GM21447 (cell line): Measurements from ENCODE around the gene TSPAN3.

Experiments used
- ATAC-seq: cut with Tn5 transposase; IDR thresholded peaks from one replicate; pipeline ENCODE4 v1.9.1; 2021; ENCODE audit not compliant: unreplicated experiment

Gene TSPAN3

DNA sequence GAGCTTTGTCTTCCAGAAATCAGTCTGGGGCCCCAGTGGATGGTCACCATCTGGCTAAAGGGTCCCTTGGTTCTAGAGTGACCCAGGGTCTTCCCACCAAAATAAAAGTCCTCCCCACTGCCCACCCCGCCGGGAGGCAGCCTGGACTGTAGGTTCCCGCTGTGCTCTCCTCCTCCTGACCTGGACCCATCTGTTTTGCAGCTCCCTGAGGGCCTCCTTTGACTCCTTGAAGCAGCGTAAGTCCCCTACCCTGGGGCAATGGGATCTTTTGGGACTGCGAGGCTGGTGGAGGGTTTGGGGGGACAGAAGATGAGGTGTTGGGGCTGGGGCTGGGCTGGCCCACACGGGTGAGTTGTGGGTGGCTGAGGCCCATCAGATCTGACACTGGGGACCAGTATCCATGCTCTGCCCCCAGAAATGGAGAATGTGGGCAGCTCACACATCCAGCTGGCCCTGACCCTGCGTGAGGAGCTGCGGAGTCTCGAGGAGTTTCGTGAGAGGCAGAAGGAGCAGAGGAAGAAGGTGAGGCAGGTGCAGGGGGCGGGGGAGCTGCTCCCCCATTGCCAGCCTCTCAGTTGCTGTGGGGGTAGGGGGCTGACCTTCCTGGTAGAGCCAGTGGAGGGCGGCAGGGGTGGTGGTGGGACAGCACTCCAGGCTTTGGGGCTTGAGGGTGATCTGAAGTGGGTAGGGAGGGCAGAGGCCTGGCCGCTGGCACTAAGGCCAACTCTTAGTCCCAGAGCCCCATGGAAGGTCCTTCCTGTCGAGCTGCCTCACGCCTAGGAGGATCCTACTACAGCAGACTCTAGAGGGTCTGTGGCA is 45.6 kb downstream of the TSPAN3 start:
- no peak for ATAC-seq

DNA sequence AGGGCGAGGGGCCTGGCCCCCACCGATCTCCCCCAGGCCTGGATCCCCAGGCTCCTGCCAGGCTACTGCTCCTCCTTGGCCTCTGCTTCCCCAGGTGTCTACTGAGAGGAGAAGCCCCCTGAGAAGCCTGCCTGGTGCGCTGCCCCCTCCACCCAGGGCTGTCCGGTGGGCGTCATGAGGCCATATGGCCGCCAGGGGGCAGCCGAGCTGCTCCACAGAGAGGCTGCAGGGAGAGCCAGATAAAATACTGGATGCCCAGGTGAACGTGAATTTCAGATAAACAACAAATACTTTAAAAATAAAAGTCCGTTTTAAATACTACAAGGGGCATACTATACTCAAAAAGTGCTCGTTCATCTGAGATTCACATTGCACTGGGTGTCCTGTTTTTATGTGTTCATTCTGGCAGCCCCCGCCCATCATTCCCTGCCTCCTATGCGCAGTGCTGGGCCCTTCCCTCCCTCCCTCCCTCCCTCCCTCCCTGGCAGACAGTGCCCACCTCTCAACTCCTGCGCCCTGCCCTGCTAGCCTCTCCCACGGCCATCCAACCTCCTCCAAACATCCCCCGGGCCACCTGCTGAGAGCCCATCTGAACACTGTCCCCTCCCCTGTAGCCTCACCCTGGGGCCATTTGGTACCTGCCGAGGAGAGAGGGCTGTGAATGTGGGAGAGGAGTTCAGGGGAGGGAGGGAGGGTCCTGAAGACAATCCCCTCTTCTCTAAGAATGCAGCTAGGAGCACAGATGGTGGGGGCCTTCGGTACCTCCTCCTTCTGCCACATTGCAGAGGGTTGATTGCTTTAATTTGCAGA is 46.4 kb downstream of the TSPAN3 start:
- no peak for ATAC-seq

DNA sequence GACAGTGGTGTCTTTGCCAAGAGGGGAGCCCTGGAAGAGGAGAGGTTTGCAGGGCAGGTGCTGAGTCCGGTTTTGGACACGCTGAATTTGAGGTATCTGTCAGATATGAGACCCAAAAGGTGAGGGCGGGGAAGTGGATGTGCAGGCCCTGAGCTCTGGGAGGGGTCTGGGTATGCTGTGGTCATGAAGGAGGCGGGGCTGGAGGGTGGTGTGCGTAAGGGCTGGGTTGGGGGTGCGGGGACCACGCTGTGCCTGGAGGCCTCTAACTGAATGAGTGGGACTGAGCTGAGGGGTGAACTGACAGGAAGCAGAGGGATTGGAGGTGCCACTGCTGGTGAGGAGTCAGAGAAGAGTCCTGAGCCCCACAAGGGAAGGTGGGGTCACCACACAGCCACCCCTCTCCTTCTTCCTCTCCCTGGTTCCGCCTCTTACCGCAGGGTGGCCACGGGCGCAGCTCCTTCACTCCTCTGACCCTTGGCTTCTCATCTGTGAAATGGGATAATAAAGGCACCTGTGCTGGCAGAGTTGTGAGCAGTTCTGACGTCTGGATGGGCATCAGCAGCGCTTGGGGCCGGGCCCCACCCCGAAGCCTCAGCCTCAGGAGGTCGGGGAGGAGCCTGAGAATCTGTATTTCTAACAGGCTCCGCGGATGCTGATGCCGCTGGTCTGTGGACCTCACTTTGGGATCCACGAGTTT is 47.2 kb downstream of the TSPAN3 start:
- ATAC-seq: no peak

DNA sequence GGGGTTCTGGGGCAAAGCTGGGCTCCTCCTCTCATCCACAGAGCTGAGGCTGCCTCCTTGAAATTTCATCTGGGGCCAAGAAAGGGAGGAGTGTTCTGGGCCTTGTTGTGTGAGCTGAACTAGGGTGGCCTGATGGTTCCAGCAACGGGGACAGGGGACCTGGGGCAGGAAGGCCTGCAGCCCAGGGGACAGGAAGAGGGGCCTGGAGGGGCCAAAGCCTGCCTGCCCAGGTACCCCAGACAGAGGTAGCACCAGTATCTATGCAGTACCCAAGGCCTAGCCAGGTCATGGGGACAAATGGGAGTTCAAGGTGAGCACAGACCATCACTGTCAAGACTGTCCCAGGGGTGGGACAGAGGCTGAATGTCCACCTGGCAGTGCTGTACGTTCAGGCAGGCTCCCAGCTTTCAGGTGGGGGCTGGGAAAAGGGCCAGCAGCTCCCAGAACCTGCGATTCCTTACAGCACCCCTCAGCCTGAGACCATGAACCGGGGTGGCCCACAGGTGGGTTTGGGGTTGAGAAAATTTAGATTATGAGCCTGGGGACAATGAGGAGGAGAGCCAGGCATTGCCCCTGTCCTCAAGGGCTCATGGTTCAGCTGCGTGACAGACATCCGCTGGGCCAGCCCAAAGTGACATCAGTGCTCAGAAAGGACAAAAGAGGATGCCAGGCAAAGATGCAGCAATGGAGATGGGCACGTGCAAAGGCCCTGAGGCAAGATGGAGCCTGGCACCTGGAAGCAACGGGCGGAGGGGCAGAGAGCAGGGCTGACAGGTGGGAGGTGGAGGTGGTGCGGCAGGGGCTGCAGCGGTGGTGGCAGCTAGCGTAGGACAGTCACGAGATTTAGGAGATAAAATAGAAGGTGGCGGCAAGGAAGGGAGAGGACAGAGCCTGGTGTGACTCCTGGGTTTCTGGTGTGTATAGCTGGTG is 48.0 kb downstream of the TSPAN3 start:
- ATAC-seq: no peak

DNA sequence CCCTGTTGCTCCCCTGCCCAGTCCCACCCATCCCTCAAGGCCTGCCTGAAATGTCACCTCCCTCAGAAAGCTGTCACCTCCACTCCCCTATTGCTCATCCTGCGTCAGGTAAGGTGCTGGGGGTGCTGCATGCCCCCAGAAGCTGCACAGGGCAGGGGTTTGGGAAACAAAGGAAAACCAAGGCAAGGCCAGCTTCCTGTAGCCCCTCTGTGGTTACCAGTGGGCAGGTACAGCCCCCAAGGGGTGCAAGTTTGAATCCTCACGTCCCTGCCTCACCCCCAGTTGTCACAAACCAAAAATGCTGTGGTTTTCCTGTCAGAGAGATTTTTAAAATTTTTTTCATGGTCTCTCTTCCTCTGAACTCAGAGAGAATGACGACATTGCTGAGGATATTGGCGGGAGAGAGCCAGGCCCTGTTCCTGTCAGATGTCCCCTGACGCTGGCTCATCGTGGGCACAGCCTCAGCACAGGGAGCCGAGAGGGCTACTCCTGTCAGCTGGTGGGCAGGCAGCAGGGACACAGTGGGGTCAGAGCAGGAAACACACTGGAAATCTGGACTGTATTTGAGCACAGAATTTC is 49.0 kb downstream of the TSPAN3 start:
- no peak for ATAC-seq

DNA sequence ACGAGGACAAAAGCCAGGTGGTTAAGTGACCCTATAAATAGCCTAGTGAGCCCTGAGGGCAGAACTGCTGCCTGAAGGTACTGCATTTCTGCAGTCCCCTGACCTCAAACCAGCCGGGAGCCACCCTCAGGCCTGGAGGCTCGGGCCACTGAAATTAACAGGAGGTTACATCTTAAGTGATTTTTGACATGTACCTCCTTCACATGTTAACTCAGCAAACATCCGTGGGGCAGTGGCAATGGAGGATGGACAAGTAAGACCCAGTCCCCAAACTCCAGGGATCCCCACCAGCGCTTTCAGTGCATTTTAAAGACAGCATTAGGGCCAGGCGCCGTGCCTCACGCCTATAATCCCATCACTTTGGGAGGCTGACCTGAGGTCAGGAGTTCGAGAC is 49.8 kb downstream of the TSPAN3 start:
- no peak for ATAC-seq

DNA sequence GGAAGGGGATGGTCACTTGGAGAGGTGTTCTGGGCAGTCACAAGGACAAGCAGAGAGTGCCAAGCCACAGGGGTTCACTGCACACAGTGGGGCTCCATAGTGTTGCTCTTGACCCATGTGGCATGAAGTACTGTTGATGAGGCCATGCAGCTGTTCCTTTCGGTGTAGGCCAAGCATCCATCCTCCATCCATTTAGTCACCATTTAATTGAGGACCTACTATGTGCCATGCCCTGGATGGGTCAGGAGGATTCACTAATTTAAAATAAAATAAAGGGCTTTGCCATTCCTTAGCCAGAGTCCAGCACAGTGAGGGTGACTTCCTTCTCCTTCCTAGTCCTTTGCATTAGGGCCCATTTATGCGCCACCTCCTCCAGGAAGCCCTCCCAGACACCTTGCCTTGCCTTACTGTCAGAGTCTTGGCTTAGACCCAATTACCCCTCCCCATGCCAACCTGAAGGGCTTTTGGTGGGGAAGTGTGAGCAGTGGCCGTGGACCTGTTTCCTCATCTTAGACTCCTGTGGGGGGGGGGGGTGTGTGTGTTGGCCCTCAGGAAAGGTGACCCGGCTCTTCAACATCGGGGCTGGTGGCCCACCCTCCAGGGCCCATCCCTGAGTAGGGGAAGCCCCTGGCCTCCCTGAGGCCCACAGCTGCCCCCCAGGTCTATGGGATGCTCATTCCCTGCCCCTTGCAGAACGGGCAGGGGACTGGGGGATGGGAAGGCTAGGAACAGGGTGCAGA is 50.4 kb downstream of the TSPAN3 start:
- no peak for ATAC-seq

DNA sequence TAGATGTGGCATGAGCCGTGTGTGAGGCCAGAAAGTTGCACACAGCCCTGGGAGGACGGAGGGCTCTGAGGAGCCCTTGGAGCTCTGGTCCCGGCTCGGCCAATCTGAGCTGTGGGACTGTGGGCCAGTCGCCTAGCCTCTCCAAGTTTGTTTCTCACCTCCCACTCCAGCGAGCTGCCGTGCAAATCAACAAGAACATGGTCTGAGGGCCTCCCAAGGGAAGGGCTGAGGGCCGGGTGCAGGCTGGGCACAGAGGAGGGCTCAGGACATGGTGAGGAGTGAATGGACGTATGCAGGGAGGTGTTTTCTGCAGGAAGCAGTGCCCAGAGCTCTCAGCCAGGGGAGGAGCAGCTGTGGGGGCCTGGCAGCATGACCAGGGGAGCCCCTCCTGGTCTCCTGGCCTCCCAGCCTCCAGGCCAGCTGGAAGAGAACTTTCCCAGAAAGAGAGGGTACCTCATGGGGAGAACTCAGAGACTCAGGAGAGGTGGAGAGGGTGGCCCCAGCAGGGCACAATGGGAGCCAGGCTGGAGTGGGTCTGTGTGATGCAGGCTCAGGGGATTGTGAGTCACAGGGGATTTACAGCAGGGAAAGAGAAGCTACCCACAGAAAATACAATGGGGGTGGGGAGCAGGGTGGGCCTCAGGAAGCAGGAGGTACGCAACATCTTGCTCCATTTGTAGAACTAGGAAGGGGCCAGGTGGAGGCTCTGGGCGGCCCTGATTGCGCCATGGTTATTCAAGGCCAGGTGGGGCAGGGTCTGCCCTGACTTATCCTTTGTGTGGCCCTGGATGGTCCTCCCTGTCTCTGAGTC is 51.2 kb downstream of the TSPAN3 start:
- ATAC-seq: no peak

DNA sequence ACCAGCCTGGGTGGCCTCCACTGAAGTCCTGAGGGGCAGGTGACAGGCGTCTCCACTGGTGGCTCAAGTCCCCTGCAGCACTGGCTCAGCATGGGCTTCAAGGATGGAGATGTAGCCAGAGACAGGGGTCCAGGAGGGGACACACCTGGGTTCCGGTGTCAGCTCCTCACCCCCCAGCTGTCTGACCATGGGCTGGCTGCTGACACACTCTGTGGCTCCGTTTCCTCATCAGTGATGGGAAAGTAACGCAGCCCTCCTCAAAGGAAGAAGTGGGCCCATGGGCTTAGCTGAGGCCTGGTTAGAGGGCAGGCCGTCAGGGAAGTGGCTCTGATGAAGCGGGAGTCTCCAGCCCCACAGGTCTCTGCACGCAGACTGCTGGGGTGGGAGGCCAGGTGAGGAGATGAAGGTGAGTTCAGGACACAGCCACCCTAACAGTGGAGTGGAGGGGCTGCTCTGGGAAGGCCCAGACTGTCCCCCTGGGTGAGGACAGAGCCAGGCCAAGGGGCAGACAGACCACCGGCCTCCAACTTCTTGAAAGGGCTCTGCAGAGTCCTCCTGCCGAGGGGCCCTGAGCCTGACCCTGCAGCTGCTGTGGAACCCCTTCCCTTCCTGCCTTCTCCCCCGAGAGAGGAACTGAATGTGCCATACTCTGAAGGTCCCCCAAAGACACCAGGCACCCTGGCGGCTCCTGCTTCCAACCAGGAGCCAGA is 52.0 kb downstream of the TSPAN3 start:
- no peak for ATAC-seq

DNA sequence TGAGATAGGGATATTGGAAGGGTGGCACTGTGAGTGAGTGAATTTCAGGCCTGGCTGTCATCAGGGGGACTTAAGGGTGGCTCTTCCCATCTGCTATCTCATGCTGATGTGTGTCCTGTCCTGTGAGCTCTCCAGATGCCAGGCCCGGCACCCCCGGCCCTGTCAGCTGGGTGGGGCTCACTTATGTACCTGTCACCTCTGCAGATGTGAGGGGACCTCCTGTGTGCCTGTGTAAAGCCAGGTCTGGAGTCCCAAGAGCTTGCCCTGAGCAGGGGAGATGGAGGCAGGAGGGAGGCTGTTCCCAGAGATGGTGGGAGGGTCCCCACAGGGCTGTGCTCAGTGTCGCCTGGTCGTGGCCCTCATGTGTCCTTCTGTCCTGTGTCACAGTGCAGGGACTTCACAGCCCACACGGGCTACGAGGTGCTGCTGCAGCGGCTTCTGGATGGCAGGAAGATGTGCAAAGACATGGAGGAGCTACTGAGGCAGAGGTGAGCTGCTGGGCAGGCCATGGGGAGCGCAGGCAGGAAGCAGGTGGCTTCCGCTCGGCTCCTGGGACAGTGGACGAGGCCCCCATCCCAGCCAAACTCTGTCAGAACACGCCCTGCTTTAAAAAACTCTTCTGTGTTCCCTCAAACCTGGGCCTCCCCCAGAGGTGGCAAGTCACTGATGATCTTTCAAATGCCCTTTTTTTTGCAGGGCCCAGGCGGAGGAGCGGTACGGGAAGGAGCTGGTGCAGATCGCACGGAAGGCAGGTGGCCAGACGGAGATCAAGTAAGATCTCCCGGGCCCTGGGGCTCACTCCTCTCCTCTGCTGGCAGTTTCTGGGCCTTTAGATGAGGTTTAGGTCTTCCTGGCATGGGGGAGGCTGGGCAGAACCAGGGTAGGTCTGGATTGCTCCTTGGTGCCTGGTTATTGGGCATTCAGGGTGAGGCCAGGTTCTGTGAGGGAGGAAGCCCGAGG is 52.9 kb downstream of the TSPAN3 start:
- ATAC-seq: no peak

DNA sequence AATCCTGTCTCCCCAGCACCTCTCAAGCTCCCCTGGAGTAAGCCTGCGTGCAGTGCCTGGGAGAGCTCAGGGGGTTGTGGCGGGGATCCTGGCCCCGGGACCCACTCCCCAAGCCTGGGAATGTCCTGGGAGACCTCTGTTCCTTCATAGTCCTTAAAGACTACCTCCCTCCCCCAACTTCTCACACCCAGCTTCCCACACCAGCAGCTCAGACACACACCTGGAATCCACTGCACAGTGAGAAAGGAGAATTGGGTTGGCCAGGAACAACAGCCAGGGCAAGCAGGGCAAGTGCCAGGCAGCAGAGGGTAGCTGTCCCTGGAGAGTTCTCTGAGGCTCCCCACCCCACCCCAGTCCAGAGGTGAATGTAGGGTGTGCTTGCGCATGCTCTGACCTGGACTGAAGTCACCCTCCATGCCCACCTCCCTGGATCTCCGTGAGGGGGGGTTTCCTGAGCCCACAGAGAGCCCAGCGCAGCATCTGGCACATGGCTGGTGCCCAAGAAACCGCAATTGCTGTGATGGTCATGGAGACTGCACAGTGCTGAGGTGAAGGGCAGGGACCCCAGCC is 53.7 kb downstream of the TSPAN3 start:
- no peak for ATAC-seq

DNA sequence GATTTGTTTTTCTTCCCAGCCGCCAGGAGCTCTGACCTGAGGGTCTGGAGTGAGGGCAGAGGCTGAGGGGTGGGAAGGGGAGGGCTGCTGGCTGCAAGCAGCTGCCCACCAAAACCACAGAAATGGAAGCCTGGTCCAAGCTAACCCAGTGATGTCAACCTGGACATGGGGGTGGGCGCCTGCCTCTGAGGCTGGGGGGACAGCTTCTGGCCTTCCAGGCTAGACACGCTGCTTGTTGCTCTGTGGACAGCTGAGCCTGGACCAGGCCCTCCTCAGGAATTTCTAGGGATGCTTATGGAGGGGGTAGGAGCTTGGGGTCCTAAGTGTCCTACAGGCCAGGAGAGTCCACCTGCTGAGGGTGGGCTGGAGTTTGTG is 54.6 kb downstream of the TSPAN3 start:
- no peak for ATAC-seq

DNA sequence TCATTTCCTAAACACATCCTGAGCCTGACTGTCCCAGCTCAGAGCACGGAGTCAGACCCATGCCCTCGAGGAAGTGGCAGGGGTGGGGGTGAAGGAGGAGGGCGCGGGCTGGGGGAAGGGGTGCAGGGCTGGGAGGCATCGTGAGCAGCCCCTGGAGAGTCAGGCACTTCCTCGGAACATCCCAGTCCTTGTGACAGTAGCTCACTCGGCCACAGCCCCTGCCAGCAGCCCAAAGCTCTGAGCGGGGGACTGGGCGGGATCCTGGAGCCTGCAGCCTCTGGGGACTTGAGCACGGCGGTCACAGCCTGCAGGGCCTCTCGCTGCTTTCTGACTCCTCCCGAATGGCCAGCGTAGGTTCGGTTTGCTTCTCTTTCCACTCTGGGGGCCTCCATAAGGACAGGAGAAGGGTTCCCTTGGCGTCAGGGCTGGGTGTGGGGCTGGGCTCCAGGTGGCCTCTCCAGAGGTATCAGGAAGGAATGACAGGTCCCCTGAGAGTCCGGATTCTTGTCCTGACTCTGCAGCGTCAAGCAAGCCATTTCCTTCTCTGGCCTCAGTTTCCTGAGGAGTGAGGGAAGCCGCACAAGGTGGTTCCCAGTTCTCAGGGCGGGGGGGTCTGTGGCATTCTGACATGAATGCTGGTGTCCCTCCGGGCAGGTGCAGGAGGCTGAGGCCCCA is 55.1 kb downstream of the TSPAN3 start:
- ATAC-seq: no peak

DNA sequence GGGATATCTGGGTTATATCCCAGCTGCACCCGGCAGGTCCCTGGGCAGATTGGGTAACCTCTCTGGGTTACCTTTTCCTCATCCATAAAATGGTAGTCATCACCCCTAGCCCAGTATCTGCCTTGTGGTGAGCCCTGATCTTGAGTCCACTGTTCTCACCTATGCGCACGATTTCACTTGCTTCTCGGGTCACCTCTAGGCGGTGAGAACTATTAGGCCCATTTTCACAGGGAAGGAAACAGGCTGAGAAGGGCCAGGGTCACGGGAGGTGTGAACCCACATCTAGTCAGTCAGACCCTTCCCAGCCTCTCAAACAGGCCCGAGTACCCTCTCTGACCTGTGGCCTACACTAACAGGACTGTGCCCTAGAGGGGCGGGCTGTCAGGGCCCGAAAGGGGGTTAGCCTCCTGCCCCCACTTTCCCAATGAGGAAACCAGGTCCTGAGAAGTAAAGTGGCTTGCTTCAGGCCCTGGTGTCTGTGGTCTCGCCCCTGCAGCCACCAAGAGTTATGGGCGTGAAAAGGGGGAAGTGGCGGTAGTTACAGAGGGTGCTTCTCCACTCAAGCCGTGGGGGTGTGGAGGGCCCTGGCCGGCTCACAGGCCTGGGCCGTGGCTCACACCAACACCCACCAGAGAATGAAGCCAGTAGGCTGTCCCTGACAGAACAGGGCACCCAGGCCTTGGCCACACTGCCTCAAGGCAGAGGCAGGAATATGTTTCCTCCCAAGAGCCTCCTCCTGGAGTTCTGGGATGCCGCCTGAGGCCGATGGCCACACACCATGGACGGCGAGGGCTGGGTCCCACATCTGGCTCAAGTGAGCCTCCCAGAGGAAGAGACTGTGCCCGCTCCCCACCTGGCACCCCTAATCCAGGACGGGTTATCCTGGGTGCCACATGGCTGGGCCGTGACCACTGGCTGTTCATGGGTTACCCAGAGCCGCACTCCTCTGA is 56.5 kb downstream of the TSPAN3 start:
- peak; percentile 48 for ATAC-seq

DNA sequence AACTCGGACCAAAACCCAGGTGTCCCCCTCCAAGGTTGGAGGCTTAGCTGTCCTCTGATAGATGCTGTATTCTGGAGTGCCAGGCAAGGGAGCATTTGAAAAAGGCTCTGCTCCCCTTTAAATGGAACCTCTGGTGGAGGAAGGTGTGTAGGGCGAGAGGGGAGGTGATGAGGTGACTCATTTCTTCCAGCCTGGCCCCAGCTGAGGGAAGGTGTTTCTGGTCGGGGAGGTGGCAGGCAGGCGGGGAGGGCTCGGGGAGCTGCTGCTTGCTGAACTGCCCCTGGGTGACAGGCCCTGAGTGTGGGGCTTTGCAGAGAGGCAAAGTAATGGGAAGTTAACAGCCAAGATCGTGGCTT is 57.2 kb downstream of the TSPAN3 start:
- peak; percentile 47 for ATAC-seq
